Activated T-cell treated with anti-CD3 and anti-CD28 coated beads for 4 hours (primary cell): ENCODE measurements around the gene RAB11FIP3.
"Not testable (repeated sequence)": the region's sequence is repeated elsewhere in the genome, so short reads cannot be mapped to it uniquely, and the experiment has no call there.

ENCODE experiments used
- DNase-seq: peaks from one replicate; pipeline ENCODE4 v3.0.0-alpha.2; 2020

The RAB11FIP3 gene

GRCh38 chr16:467249-467871 lies 41.9 kb downstream of the RAB11FIP3 start:
- not testable (repeated sequence) for DNase-seq

GRCh38 chr16:468068-468821 lies 42.8 kb downstream of the RAB11FIP3 start:
- no peak for DNase-seq

GRCh38 chr16:469459-469858 lies 44.0 kb downstream of the RAB11FIP3 start:
- not testable (repeated sequence) for DNase-seq

GRCh38 chr16:470418-470817 lies 45.0 kb downstream of the RAB11FIP3 start:
- DNase-seq: no peak

- DNase-seq: no peak
Measured at GRCh38 chr16:471353-472198, 46.1 kb downstream of the RAB11FIP3 start.

GRCh38 chr16:472199-472504 lies 46.7 kb downstream of the RAB11FIP3 start:
- no peak for DNase-seq

- DNase-seq: no peak
Measured at GRCh38 chr16:473046-474043, 47.9 kb downstream of the RAB11FIP3 start.

- no peak for DNase-seq
Measured at GRCh38 chr16:474420-475122, 49.1 kb downstream of the RAB11FIP3 start.

GRCh38 chr16:476039-476438 lies 50.6 kb downstream of the RAB11FIP3 start:
- no peak for DNase-seq

GRCh38 chr16:477301-478157 lies 52.1 kb downstream of the RAB11FIP3 start:
- DNase-seq: no peak

GRCh38 chr16:478287-478686 lies 52.8 kb downstream of the RAB11FIP3 start:
- not testable (repeated sequence) for DNase-seq

- no peak for DNase-seq
Measured at GRCh38 chr16:482468-483185, 57.2 kb downstream of the RAB11FIP3 start.

- no peak for DNase-seq
Measured at GRCh38 chr16:483341-484075, 58.1 kb downstream of the RAB11FIP3 start.

- no peak for DNase-seq
Measured at GRCh38 chr16:489606-490005, 64.2 kb downstream of the RAB11FIP3 start.

- DNase-seq: no peak
Measured at GRCh38 chr16:490768-491167, 65.3 kb downstream of the RAB11FIP3 start.

- DNase-seq: no peak
Measured at GRCh38 chr16:491220-491919, 65.9 kb downstream of the RAB11FIP3 start.

GRCh38 chr16:492211-492875 lies 66.9 kb downstream of the RAB11FIP3 start:
- no peak for DNase-seq

GRCh38 chr16:494676-495075 lies 69.2 kb downstream of the RAB11FIP3 start:
- not testable (repeated sequence) for DNase-seq
